NCI-H2227 treated with DMSO at 0.1 percent for 48 hours (cell line): ENCODE measurements around the gene BCL2L12.

Experiments used
- DNase-seq: peaks from one replicate; lab custom pipeline; 2025; lab: John Stamatoyannopoulos, UW

BCL2L12 gene

GRCh38 chr19:49664171-49665035, 1.3 kb upstream of the BCL2L12 start:
- DNase-seq: peak; percentile 54

GRCh38 chr19:49665036-49665350, 740 bp upstream of the BCL2L12 start:
- no peak for DNase-seq

- no peak for DNase-seq
These were observed 349 bp downstream of the BCL2L12 start for GRCh38 chr19:49666120-49666444.

- DNase-seq: no peak
These were observed 1.7 kb downstream of the BCL2L12 start for GRCh38 chr19:49667473-49667872.

GRCh38 chr19:49669516-49669915, 3.8 kb downstream of the BCL2L12 start:
- DNase-seq: no peak

GRCh38 chr19:49672131-49672919, 6.6 kb downstream of the BCL2L12 start:
- DNase-seq: peak; percentile 66

- peak; percentile 92 for DNase-seq
These were observed 10.5 kb downstream of the BCL2L12 start for GRCh38 chr19:49676136-49676783.

- DNase-seq: peak; percentile 100
These were observed 11.1 kb downstream of the BCL2L12 start for GRCh38 chr19:49676784-49677230.

GRCh38 chr19:49677231-49677900, 11.6 kb downstream of the BCL2L12 start, which contains the start of gene PRMT1:
Gene PRMT1, plus strand, starts transcription at chr19:49677271. Its CDS starts 10 bp downstream, at chr19:49677281.
- DNase-seq: no peak

GRCh38 chr19:49677901-49678674, 12.4 kb downstream of the BCL2L12 start:
- peak; percentile 52 for DNase-seq

- DNase-seq: no peak
These were observed 13.4 kb downstream of the BCL2L12 start for GRCh38 chr19:49678985-49679770.

GRCh38 chr19:49679771-49680413, 14.2 kb downstream of the BCL2L12 start:
- no peak for DNase-seq

GRCh38 chr19:49680421-49681351, 15.0 kb downstream of the BCL2L12 start:
- DNase-seq: peak; percentile 88

GRCh38 chr19:49681830-49682229, 16.1 kb downstream of the BCL2L12 start:
- DNase-seq: no peak

GRCh38 chr19:49682274-49682673, 16.5 kb downstream of the BCL2L12 start:
- DNase-seq: no peak

- DNase-seq: no peak
These were observed 18.1 kb downstream of the BCL2L12 start for GRCh38 chr19:49683814-49684250.

GRCh38 chr19:49684251-49684982, 18.7 kb downstream of the BCL2L12 start:
- DNase-seq: no peak

GRCh38 chr19:49684983-49685553, 19.3 kb downstream of the BCL2L12 start:
- DNase-seq: no peak
